ENCODE results near the gene PRSS27.

The PRSS27 gene

GRCh38 chr16:2751577-2752034 is 31.6 kb upstream of the PRSS27 start:
- no peak for DNase-seq (ENCODE audit: low read depth in 3 of 3)

- DNase-seq (ENCODE audit: low read depth in 3 of 3) = no peak
Observed at GRCh38 chr16:2749936-2750335, 29.9 kb upstream of the PRSS27 start.

GRCh38 chr16:2749476-2749875 is 29.5 kb upstream of the PRSS27 start:
- no peak for DNase-seq (ENCODE audit: low read depth in 3 of 3)

- DNase-seq (ENCODE audit: low read depth in 3 of 3) = no peak
Observed at GRCh38 chr16:2748757-2749455, 28.9 kb upstream of the PRSS27 start.

GRCh38 chr16:2745961-2746360 is 25.9 kb upstream of the PRSS27 start:
- DNase-seq (ENCODE audit: low read depth in 3 of 3) = no peak

GRCh38 chr16:2745116-2745890 is 25.3 kb upstream of the PRSS27 start:
- DNase-seq (ENCODE audit: low read depth in 3 of 3) = no peak

GRCh38 chr16:2744711-2745110 is 24.7 kb upstream of the PRSS27 start:
- no peak for DNase-seq (ENCODE audit: low read depth in 3 of 3)

- no peak for DNase-seq (ENCODE audit: low read depth in 3 of 3)
Observed at GRCh38 chr16:2743007-2743810, 23.2 kb upstream of the PRSS27 start.

GRCh38 chr16:2742323-2743006 is 22.4 kb upstream of the PRSS27 start:
- DNase-seq (ENCODE audit: low read depth in 3 of 3) = no peak

GRCh38 chr16:2741168-2741567 is 21.1 kb upstream of the PRSS27 start:
- no peak for DNase-seq (ENCODE audit: low read depth in 3 of 3)

GRCh38 chr16:2740476-2740875 is 20.5 kb upstream of the PRSS27 start:
- no peak for DNase-seq (ENCODE audit: low read depth in 3 of 3)

GRCh38 chr16:2739625-2740430 is 19.8 kb upstream of the PRSS27 start:
- no peak for DNase-seq (ENCODE audit: low read depth in 3 of 3)

GRCh38 chr16:2738615-2739014 is 18.6 kb upstream of the PRSS27 start:
- DNase-seq (ENCODE audit: low read depth in 3 of 3) = no peak

- no peak for DNase-seq (ENCODE audit: low read depth in 3 of 3)
Observed at GRCh38 chr16:2737895-2738418, 17.9 kb upstream of the PRSS27 start.

- DNase-seq (ENCODE audit: low read depth in 3 of 3) = no peak
Observed at GRCh38 chr16:2737238-2737605, 17.2 kb upstream of the PRSS27 start.

- no peak for DNase-seq (ENCODE audit: low read depth in 3 of 3)
Observed at GRCh38 chr16:2736476-2737237, 16.6 kb upstream of the PRSS27 start.

GRCh38 chr16:2734844-2735515 is 15.0 kb upstream of the PRSS27 start:
- no peak for DNase-seq (ENCODE audit: low read depth in 3 of 3)

GRCh38 chr16:2728034-2728433 is 8.0 kb upstream of the PRSS27 start:
- DNase-seq (ENCODE audit: low read depth in 3 of 3) = no peak

GRCh38 chr16:2726923-2727322 is 6.9 kb upstream of the PRSS27 start:
- no peak for DNase-seq (ENCODE audit: low read depth in 3 of 3)
